GM10266 (cell line): ENCODE measurements around the gene PFKFB2.

ENCODE experiments used
- DNase-seq: peaks from one replicate; pipeline ENCODE4 v3.0.0; 2012; ENCODE audit errors: extremely low spot score
- TF ChIP-seq, protein P1 (sequence below): IDR thresholded peaks from 2 replicates; pipeline ENCODE4 v1.5.1; 2012; ENCODE audit warnings: mild to moderate bottlenecking, low read depth; ENCODE audit not compliant: control insufficient read depth, insufficient read depth; ENCODE audit errors: missing control alignments

Gene PFKFB2

DNA sequence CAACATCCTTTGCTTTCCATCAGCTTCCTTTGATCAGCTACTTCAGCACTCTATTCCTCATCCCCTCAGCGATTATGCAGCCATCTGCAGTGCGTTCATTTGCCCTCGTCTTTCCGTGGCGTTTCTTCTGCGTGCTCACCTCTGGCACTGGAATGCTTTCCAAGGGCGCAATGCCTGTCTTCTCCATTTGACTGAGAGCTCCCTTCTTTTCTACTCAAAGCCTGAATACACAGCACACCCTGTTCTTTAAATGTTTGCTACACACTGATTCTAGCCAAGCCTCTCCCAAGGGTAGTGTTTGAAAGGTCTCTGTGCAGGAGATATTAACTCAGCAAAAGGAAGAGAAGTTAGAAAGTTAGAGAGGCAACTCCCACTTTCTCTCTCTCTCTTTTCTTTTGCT, 43.1 kb upstream of the PFKFB2 start:
- TF ChIP-seq, protein P1, sequence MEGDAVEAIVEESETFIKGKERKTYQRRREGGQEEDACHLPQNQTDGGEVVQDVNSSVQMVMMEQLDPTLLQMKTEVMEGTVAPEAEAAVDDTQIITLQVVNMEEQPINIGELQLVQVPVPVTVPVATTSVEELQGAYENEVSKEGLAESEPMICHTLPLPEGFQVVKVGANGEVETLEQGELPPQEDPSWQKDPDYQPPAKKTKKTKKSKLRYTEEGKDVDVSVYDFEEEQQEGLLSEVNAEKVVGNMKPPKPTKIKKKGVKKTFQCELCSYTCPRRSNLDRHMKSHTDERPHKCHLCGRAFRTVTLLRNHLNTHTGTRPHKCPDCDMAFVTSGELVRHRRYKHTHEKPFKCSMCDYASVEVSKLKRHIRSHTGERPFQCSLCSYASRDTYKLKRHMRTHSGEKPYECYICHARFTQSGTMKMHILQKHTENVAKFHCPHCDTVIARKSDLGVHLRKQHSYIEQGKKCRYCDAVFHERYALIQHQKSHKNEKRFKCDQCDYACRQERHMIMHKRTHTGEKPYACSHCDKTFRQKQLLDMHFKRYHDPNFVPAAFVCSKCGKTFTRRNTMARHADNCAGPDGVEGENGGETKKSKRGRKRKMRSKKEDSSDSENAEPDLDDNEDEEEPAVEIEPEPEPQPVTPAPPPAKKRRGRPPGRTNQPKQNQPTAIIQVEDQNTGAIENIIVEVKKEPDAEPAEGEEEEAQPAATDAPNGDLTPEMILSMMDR, result no peak

DNA sequence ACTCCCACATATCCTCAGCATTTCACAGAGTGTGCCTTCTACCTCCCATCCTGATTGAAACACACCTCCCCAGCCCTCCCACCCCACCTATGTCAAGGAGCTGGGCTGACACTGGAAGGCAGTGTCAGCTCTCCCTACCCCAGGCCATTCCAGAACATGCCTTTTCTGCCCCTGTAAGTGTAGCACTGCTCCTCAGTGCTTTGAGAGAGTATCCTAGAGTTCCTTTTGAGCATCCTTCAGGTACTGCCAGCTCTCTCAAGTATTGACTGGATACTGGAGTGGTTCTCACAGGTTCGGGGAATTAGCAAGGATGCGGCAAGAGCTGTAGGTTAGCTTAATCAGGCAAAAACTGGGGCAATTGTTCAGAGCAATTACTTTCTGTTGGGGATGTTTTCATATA, 42.3 kb upstream of the PFKFB2 start:
- TF ChIP-seq, protein P1, result no peak
- DNase-seq, result no peak

More for the DNA sequence above, 43.1 kb upstream of the PFKFB2 start:
- no peak for DNase-seq

DNA sequence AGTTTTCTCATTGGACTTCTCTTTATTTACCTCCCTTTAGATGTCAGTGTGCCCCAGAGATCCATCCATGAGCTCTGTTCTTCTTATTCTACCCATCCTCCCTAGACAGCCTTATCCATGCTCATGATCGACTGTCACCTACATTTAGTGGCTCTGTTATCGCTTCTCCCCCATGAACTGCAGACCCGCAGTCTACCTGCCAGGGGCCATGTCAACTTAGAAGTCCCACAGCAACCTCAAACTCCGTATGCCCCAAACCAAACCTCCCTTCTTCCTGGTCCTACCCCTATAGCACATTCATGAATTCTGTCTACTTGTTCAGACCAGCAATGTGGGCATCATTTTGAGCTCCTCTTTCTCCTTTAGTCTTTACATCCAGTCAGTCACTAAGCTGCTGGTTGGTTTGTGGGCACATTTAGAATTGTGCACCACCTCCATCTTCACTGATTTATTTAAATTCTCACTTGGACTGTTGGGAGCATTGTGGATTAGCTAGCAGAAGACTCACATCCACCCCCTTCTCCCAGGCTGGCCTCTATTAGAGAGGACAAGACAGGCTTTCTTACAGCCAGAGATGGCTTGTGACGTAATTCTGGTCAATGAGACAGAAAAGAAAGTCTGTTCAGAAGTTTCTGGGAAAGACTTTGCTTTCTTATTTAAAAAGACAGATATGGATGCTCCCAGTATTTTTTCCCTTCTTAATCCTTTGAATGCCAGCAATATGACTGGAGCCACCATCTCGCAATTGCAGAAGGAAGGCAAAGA, 39.6 kb upstream of the PFKFB2 start:
- TF ChIP-seq, protein P1, result no peak
- DNase-seq, result no peak

DNA sequence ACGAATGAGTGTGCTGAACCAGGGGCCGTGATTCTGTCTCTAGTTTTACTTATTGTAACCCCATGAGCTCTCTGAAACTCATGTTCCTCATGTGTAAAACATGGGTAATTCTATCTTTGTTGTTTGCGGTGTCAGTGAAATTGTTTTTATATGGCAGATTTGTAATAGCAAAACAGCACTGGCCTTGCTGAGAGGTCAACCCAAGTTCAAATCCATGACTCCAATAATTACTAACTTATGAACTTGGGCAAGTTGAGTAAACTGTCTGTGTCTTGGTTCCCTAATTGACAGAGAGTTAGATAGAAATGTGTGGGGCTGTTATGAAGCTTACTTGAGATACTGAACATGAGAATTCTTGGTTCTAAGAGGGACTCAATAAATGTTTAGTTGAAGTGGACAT, 38.3 kb upstream of the PFKFB2 start:
- DNase-seq, result no peak
- TF ChIP-seq, protein P1, result no peak

DNA sequence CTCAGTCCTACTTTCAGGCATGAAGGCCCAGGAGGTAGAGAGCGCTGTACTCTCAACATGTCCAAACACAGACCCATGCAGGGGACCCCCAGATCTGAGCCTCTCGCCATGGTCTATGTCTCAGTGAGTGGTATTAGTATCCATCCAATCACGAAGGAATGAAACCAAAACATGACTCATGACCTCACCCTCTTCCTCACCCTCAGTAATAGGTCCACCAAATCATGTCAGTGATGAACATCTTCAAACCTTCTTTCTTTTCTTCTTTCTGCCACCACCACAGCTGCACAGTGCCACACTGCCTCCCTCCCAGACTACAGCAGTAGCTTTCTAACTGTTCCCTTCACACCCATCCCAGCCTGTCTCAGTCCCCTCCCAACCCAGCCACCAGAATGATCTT, 37.3 kb upstream of the PFKFB2 start:
- TF ChIP-seq, protein P1, result no peak
- no peak for DNase-seq

DNA sequence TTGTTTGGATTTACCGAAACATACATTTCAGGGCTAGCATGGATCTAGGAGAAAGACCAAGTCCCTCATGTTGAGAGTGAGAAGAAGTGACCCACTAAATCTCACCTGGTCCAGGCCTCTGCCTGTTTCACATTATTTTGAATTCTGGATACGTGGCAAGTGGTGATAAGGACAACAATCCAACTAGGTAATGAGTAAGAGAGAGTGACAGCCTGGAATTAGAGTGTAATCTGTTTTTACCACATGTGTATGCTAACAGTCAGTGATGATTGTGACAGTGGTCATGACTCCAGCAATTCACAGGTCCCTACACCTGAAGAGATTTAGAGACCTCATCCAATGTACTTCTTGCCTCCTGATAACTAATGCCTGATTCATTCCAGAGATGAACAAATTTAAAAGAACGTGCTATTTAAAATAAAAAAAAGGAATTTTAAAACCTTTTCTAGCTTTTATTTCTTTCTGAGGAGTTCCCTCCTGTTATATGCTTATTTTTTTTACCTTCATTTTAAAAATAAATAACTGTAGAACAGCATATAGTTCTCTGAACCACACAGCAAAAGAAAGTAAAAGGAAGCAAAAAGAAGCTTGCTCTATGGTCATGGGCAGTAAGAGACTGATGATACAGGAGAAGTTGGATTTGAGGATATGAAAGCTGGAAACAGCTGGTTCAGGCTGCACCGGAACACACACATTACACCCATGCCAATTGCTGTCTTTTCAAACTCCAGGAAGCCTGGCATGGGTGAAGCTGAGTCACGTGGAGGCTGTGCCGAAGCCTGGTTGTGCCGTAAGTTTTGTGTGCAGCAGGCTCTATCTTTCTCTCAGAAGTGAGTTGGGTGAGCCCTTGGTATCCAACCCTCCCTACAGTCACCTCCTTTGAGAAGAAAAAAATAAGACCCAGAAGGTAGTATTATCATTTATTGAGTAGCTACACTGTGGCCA, 35.2 kb upstream of the PFKFB2 start:
- TF ChIP-seq, protein P1, result no peak
- DNase-seq, result no peak
